ENCODE data around the gene FNDC3A. TPM values are rescaled to one million over a fixed set of nuclear protein-coding genes. Genes with fewer than 3 reads are reported as not detected.

FNDC3A gene
- total and polyA plus RNA-seq, 2 experiments from 2014 or later, result 19.5 to 50.4 TPM

DNA sequence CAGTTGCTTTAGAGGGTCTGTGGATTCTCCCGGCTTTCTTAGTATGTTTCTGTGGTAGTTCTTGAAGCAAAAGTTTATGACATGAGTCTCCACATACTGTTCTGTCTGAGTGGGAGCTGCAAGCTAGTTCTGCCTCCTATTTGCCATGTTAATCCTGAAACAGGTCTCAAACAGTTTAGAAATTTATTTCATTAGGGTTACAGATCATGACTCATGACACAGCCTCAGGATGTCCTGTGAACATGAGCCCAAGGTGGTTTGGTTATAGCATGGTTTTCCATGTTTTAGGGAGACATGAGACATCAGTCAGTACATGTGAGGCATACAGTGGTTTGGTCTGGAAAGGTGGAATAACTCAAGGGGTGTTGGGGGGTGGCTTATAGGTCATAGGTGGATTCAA is 77.5 kb downstream of the FNDC3A start:
- WGBS, 2 experiments (ENCODE audit: low coverage in 1 of 2, low lambda C conversion rate in 2 of 2, missing lambda C conversion rate in 2 of 2), result 92 to 94% methylated on average over 1 of the region's 1 CpG
- no peaks in the 10 kb centered on the region; the same call in 1 of the 2 replicates for H3F3A ChIP-seq (ENCODE audit: insufficient read depth)
- no peaks in the 10 kb centered on the region for H3K27me3 ChIP-seq (replicated peaks; ENCODE audit: insufficient read depth)
- H4K20me1 ChIP-seq (ENCODE audit: insufficient read depth), result no peaks in the 10 kb centered on the region
- no peaks in the 10 kb centered on the region for H3K9me3 ChIP-seq (ENCODE audit: low read depth)
- no peaks in the 10 kb centered on the region for H3K9me2 ChIP-seq (ENCODE audit: insufficient read depth)
- no peak overlapping the region for H3K4me2 ChIP-seq (ENCODE audit: unreplicated experiment)
- no peaks in the 10 kb centered on the region for H3K36me3 ChIP-seq (ENCODE audit: low read depth)
- no peak for DNase-seq
- in situ Hi-C loops (cut with MboI), result no loop called here
- no peaks in the 10 kb centered on the region for H3K4me1 ChIP-seq (ENCODE audit: insufficient read depth)
- TF ChIP-seq EZH2 (IDR thresholded peaks at IDR 0.05; ENCODE audit: insufficient read depth, poor library complexity, severe bottlenecking) (no peak), EZH2phosphoT487 (IDR thresholded peaks at IDR 0.05; ENCODE audit: insufficient read depth, low read depth) (no peak)
- H3K27ac ChIP-seq, result no peak overlapping the region
- no peak overlapping the region for H2AFZ ChIP-seq
- peaks cover 97% of the 10 kb centered on the region for H3K79me2 ChIP-seq (ENCODE audit: insufficient read depth)
- H3K9ac ChIP-seq, result no peak overlapping the region
- H3K4me3 ChIP-seq, result no peak overlapping the region

DNA sequence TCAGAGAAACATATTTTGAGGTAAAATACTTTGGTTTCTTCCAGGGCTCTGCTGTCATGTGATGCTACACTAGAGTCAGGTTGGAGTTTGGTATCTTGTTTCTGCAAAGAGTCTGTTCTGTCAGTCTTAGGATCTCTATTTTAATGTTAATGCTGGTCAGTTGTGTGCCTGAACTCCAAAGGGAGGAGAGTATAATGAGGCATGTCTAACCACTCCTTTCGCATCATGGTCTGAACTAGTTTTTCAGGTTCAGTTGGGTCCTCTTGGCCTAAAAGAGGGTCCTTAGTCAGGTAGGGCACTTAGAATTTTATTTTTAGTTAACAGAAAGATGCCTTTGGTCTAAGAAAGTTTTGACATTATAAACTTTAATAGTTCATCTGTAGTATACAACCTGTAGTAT is 78.2 kb downstream of the FNDC3A start:
- no peak overlapping the region for H3K27ac ChIP-seq

GRCh38 chr13:49055021-49055420 is 79.3 kb downstream of the FNDC3A start:
- Histone ChIP-seq H3K4me1 (ENCODE audit: insufficient read depth) (peaks cover 4% of the 10 kb centered on the region; the same call in 1 of the 2 replicates), H3K4me3 (no peak overlapping the region), H3K36me3 (ENCODE audit: low read depth) (no peaks in the 10 kb centered on the region), H4K20me1 (ENCODE audit: insufficient read depth) (no peaks in the 10 kb centered on the region), H3K9ac (no peak overlapping the region), H2AFZ (no peak overlapping the region), H3F3A (ENCODE audit: insufficient read depth) (peaks cover 4% of the 10 kb centered on the region), H3K9me3 (ENCODE audit: low read depth) (no peaks in the 10 kb centered on the region), H3K27me3 (replicated peaks; ENCODE audit: insufficient read depth) (no peaks in the 10 kb centered on the region), H3K79me2 (ENCODE audit: insufficient read depth) (peaks cover 97% of the 10 kb centered on the region), H3K9me2 (ENCODE audit: insufficient read depth) (no peaks in the 10 kb centered on the region), H3K4me2 (ENCODE audit: unreplicated experiment) (no peak overlapping the region), H3K27ac (no peak overlapping the region)
- in situ Hi-C loops (cut with MboI), result no loop called here
- TF ChIP-seq EZH2phosphoT487 (IDR thresholded peaks at IDR 0.05; ENCODE audit: insufficient read depth, low read depth), result no peak
- TF ChIP-seq EZH2 (IDR thresholded peaks at IDR 0.05; ENCODE audit: insufficient read depth, poor library complexity, severe bottlenecking), result no peak
- DNase-seq, result no peak
- WGBS, 2 experiments (ENCODE audit: low coverage in 1 of 2, low lambda C conversion rate in 2 of 2, missing lambda C conversion rate in 2 of 2), result 96% methylated on average over 4 of the region's 4 CpGs

More for the DNA sequence above, 78.2 kb downstream of the FNDC3A start:
- peaks cover 97% of the 10 kb centered on the region for H3K79me2 ChIP-seq (ENCODE audit: insufficient read depth)
- TF ChIP-seq EZH2 (IDR thresholded peaks at IDR 0.05; ENCODE audit: insufficient read depth, poor library complexity, severe bottlenecking), result no peak
- no peak for TF ChIP-seq EZH2phosphoT487 (IDR thresholded peaks at IDR 0.05; ENCODE audit: insufficient read depth, low read depth)
- no peak for DNase-seq
- H4K20me1 ChIP-seq (ENCODE audit: insufficient read depth), result no peaks in the 10 kb centered on the region
- H3K9ac ChIP-seq, result no peak overlapping the region
- no peaks in the 10 kb centered on the region; the same call in 1 of the 2 replicates for H3F3A ChIP-seq (ENCODE audit: insufficient read depth)
- no peak overlapping the region for H3K4me2 ChIP-seq (ENCODE audit: unreplicated experiment)
- no peaks in the 10 kb centered on the region for H3K9me3 ChIP-seq (ENCODE audit: low read depth)
- no peaks in the 10 kb centered on the region for H3K36me3 ChIP-seq (ENCODE audit: low read depth)
- in situ Hi-C loops (cut with MboI), result no loop called here
- WGBS, 2 experiments (ENCODE audit: low coverage in 1 of 2, low lambda C conversion rate in 2 of 2, missing lambda C conversion rate in 2 of 2), result 100% methylated on average over 1 of the region's 1 CpG
- H2AFZ ChIP-seq, result no peak overlapping the region
- no peaks in the 10 kb centered on the region for H3K27me3 ChIP-seq (replicated peaks; ENCODE audit: insufficient read depth)
- H3K9me2 ChIP-seq (ENCODE audit: insufficient read depth), result no peaks in the 10 kb centered on the region
- no peak overlapping the region for H3K4me3 ChIP-seq
- no peaks in the 10 kb centered on the region for H3K4me1 ChIP-seq (ENCODE audit: insufficient read depth)

- Histone ChIP-seq H3K79me2 (ENCODE audit: insufficient read depth) (peaks cover 79% of the 10 kb centered on the region), H3K27ac (no peak overlapping the region), H3K9me2 (ENCODE audit: insufficient read depth) (no peaks in the 10 kb centered on the region), H3K4me3 (no peak overlapping the region), H3K4me1 (ENCODE audit: insufficient read depth) (peaks cover 14% of the 10 kb centered on the region), H4K20me1 (ENCODE audit: insufficient read depth) (no peaks in the 10 kb centered on the region), H3K27me3 (replicated peaks; ENCODE audit: insufficient read depth) (no peaks in the 10 kb centered on the region), H2AFZ (no peak overlapping the region), H3K4me2 (ENCODE audit: unreplicated experiment) (no peak overlapping the region), H3K36me3 (ENCODE audit: low read depth) (no peaks in the 10 kb centered on the region), H3F3A (ENCODE audit: insufficient read depth) (peaks cover 8% of the 10 kb centered on the region), H3K9me3 (ENCODE audit: low read depth) (no peaks in the 10 kb centered on the region), H3K9ac (no peak overlapping the region)
- TF ChIP-seq EZH2 (IDR thresholded peaks at IDR 0.05; ENCODE audit: insufficient read depth, poor library complexity, severe bottlenecking) (no peak), EZH2phosphoT487 (IDR thresholded peaks at IDR 0.05; ENCODE audit: insufficient read depth, low read depth) (no peak)
- in situ Hi-C loops (cut with MboI), result no loop called here
- DNase-seq, result no peak
- 70 to 72% methylated on average over 3 of the region's 3 CpGs for WGBS, 2 experiments (ENCODE audit: low coverage in 1 of 2, low lambda C conversion rate in 2 of 2, missing lambda C conversion rate in 2 of 2)
Observed at GRCh38 chr13:49057176-49057575, 81.5 kb downstream of the FNDC3A start.

DNA sequence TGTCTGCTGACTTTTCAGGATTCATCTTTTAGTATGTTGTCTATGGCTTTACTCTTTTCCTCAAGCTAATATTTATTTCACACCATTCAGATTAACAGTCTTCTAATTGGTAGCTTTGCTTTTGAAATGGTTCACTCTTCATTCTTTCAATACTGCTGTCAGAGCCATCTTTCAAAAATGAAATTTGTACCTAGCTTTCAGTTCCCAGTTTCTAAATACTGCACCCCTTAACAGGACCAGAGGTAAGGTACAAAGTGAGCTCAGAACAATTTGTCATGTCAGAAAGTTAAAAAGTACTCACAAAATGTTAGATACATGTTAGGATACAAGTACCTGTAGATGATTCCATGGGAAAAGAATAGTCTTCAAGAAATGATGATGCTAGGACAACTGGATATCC is 83.0 kb downstream of the FNDC3A start:
- no peak for TF ChIP-seq EZH2phosphoT487 (IDR thresholded peaks at IDR 0.05; ENCODE audit: insufficient read depth, low read depth)
- no peak for TF ChIP-seq EZH2 (IDR thresholded peaks at IDR 0.05; ENCODE audit: insufficient read depth, poor library complexity, severe bottlenecking)
- in situ Hi-C loops (cut with MboI), result no loop called here
- H3K79me2 ChIP-seq (ENCODE audit: insufficient read depth), result peaks cover 63% of the 10 kb centered on the region

More for the DNA sequence above, 83.0 kb downstream of the FNDC3A start:
- Histone ChIP-seq H3F3A (ENCODE audit: insufficient read depth) (peaks cover 22% of the 10 kb centered on the region), H3K36me3 (ENCODE audit: low read depth) (no peaks in the 10 kb centered on the region), H3K9ac (no peak overlapping the region), H3K27ac (no peak overlapping the region), H3K4me3 (no peak overlapping the region), H3K4me2 (ENCODE audit: unreplicated experiment) (no peak overlapping the region), H2AFZ (no peak overlapping the region), H3K9me3 (ENCODE audit: low read depth) (no peaks in the 10 kb centered on the region), H3K9me2 (ENCODE audit: insufficient read depth) (no peaks in the 10 kb centered on the region), H3K4me1 (ENCODE audit: insufficient read depth) (peaks cover 30% of the 10 kb centered on the region), H3K27me3 (replicated peaks; ENCODE audit: insufficient read depth) (no peaks in the 10 kb centered on the region), H4K20me1 (ENCODE audit: insufficient read depth) (no peaks in the 10 kb centered on the region)
- no peak for DNase-seq
